ENCODE measurements around the gene TUBA8. TPM values are rescaled to one million over a fixed set of nuclear protein-coding genes. Genes with fewer than 3 reads are reported as not detected.
A peak's percentile ranks its signal among the peaks of the same experiment; 100 is the strongest.

TUBA8 gene
- 1.1 TPM for total RNA-seq (2013)
- 1 to 10 TPM in 1 of 3 donors, under 1 TPM in 2; 0.18 to 2.1 (median 0.27) TPM for polyA plus RNA-seq
- polyA minus RNA-seq: 0.24 and 0.28 TPM in 2 replicates
- 0 to 1.1 (median 0.18) reads per million in 11 experiments for total RNA-seq

GRCh38 chr22:18110194-18110953, at the start of gene TUBA8:
Gene TUBA8 (plus strand): TSS chr22:18110809. CDS start chr22:18110866, 57 bp downstream.
- intact Hi-C loops (cut with micrococcal nuclease): no loop called here
- WGBS (ENCODE audit: insufficient coverage): under 1% methylated on average over 71 of the region's 72 CpGs
- H3K79me2 ChIP-seq (ENCODE audit: insufficient read depth, low read length): no peaks in the 10 kb centered on the region
- Mint-ChIP-seq H3K36me3 (peaks cover 5 to 9% of the 10 kb centered on the region in 2 donors), H3K4me1 (peaks cover 25% of the 10 kb centered on the region), H3K4me3 (peak within 1 kb of the TSS in 1 of 2 donors; percentile 75), H3K27ac (no peak within 1 kb of the TSS), H3K27me3 (ENCODE audit: low read depth in 3 of 3) (peaks cover 76 to 85% (median 80%) of the 10 kb centered on the region in 3 donors), H3K9me3 (peaks cover 7 to 29% (median 21%) of the 10 kb centered on the region in 7 donors)
- no peak within 1 kb of the TSS for H3K9ac ChIP-seq (ENCODE audit: insufficient read depth, low read length, poor library complexity, severe bottlenecking)
- no peak for DNase-seq
- H3K4me3 ChIP-seq (replicated peaks in 1 of 3; ENCODE audit: low read depth in 2 of 3, low read length in 3 of 3): no peak within 1 kb of the TSS
- H3K27ac ChIP-seq (ENCODE audit: low read depth in 1 of 2, low read length in 2 of 2): no peak within 1 kb of the TSS
- peaks cover 13% of the 10 kb centered on the region for H4K20me1 ChIP-seq (ENCODE audit: insufficient read depth, low read length)
- peaks cover 47 to 70% of the 10 kb centered on the region in 2 donors for H3K27me3 ChIP-seq (ENCODE audit: control insufficient read depth in 2 of 2, insufficient read depth in 2 of 2, low read length in 2 of 2)
- H3K36me3 ChIP-seq (replicated peaks in 1 of 2; ENCODE audit: control insufficient read depth in 1 of 2, insufficient read depth in 2 of 2, low read length in 2 of 2): no peaks in the 10 kb centered on the region
- H3K4me2 ChIP-seq (replicated peaks; ENCODE audit: extremely low read depth, low read length, poor library complexity, severe bottlenecking): peak within 1 kb of the TSS; percentile 19
- H3K4me1 ChIP-seq (ENCODE audit: control insufficient read depth in 1 of 2, insufficient read depth in 2 of 2, low read length in 2 of 2): peaks cover 13 to 26% of the 10 kb centered on the region in 2 donors
- TF ChIP-seq CTCF (IDR thresholded peaks at IDR 0.05): no peak
- peaks cover 10 to 21% of the 10 kb centered on the region in 2 donors for H3K9me3 ChIP-seq (replicated peaks in 1 of 2; ENCODE audit: control insufficient read depth in 1 of 2, insufficient read depth in 1 of 2, low read length in 2 of 2)
- H2AFZ ChIP-seq (ENCODE audit: insufficient read depth, low read depth, low read length, poor library complexity, severe bottlenecking): no peak within 1 kb of the TSS

DNA sequence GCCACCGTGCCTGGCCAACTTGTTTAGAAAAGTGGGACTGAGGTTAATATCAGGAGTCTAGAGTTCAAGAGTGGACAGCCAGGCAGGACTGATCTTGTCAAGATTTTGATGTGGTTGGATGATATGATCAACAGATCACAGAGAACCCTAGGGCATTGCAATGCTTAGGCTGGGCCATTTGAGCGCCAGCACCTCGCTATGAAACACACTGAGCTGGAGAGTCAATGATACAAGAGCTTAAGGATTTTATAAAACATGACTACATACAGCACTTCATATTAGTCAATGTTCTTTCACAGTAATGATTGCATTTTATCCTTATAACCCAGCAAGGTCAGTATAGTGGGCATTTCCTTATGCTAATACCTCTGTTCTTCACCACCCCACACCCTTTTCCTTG, 48.2 kb upstream of the TUBA8 start:
- peaks cover 13% of the 10 kb centered on the region for H3K4me1 Mint-ChIP-seq
- peaks cover 0 to 5% (median 0%) of the 10 kb centered on the region in 7 donors for H3K9me3 Mint-ChIP-seq
- Histone ChIP-seq H3K79me2 (ENCODE audit: insufficient read depth, low read length) (no peaks in the 10 kb centered on the region), H2AFZ (ENCODE audit: insufficient read depth, low read depth, low read length, poor library complexity, severe bottlenecking) (no peak overlapping the region), H3K27me3 (ENCODE audit: control insufficient read depth in 2 of 2, insufficient read depth in 2 of 2, low read length in 2 of 2) (no peaks in the 10 kb centered on the region), H3K27ac (ENCODE audit: low read depth in 1 of 2, low read length in 2 of 2) (no peak overlapping the region), H3K36me3 (replicated peaks in 1 of 2; ENCODE audit: control insufficient read depth in 1 of 2, insufficient read depth in 2 of 2, low read length in 2 of 2) (no peaks in the 10 kb centered on the region), H3K9me3 (replicated peaks in 1 of 2; ENCODE audit: control insufficient read depth in 1 of 2, insufficient read depth in 1 of 2, low read length in 2 of 2) (no peaks in the 10 kb centered on the region), H4K20me1 (ENCODE audit: insufficient read depth, low read length) (no peaks in the 10 kb centered on the region), H3K4me3 (replicated peaks in 1 of 3; ENCODE audit: low read depth in 2 of 3, low read length in 3 of 3) (no peak overlapping the region), H3K4me2 (replicated peaks; ENCODE audit: extremely low read depth, low read length, poor library complexity, severe bottlenecking) (no peak overlapping the region), H3K4me1 (ENCODE audit: control insufficient read depth in 1 of 2, insufficient read depth in 2 of 2, low read length in 2 of 2) (no peaks in the 10 kb centered on the region), H3K9ac (ENCODE audit: insufficient read depth, low read length, poor library complexity, severe bottlenecking) (no peak overlapping the region)
- intact Hi-C loops (cut with micrococcal nuclease): no loop called here
- DNase-seq: no peak
- peaks cover 8 to 23% (median 11%) of the 10 kb centered on the region in 3 donors for H3K27me3 Mint-ChIP-seq (ENCODE audit: low read depth in 3 of 3)
- no peak for TF ChIP-seq CTCF (IDR thresholded peaks at IDR 0.05)
- no peaks in the 10 kb centered on the region for H3K36me3 Mint-ChIP-seq
- 100% methylated on average over 1 of the region's 3 CpGs for WGBS (ENCODE audit: insufficient coverage)
- H3K27ac Mint-ChIP-seq: no peak overlapping the region
- H3K4me3 Mint-ChIP-seq: no peak overlapping the region
